Measurements from ENCODE around the gene INCA1. TPM values are rescaled to one million over a fixed set of nuclear protein-coding genes. Genes with fewer than 3 reads are reported as not detected.

The INCA1 gene
- polyA plus RNA-seq, 3 donors, result 0.38 to 0.52 (median 0.44) TPM

- H3K4me1 ChIP-seq (ENCODE audit: control insufficient read depth in 1 of 2, insufficient read depth in 2 of 2, low read length in 2 of 2), result peaks cover 44 to 54% of the 10 kb centered on the region in 2 donors
- peaks cover 58 to 85% of the 10 kb centered on the region in 2 donors for H3K36me3 ChIP-seq (replicated peaks in 1 of 2; ENCODE audit: control insufficient read depth in 1 of 2, insufficient read depth in 2 of 2, low read length in 2 of 2)
These were observed 23.1 kb downstream of the INCA1 start for GRCh38 chr17:4974115-4974670.

GRCh38 chr17:4973256-4974114, 23.8 kb downstream of the INCA1 start:
- peak overlapping the region; percentile 62 for H3K4me2 ChIP-seq (replicated peaks; ENCODE audit: extremely low read depth, low read length, poor library complexity, severe bottlenecking)
- peak overlapping the region; percentile 46 to 60 for H3K27ac ChIP-seq (ENCODE audit: low read depth in 1 of 2, low read length in 2 of 2)
- Mint-ChIP-seq H3K36me3 (peaks cover 84 to 97% of the 10 kb centered on the region in 2 donors), H3K4me1 (peaks cover 54% of the 10 kb centered on the region), H3K27me3 (ENCODE audit: low read depth in 3 of 3) (peaks cover 0 to 2% (median 2%) of the 10 kb centered on the region in 3 donors), H3K4me3 (peak overlapping the region; percentile 67 to 85), H3K9me3 (no peaks in the 10 kb centered on the region), H3K27ac (peak overlapping the region; percentile 70 to 90 (median 82))
- TF ChIP-seq, protein P1, sequence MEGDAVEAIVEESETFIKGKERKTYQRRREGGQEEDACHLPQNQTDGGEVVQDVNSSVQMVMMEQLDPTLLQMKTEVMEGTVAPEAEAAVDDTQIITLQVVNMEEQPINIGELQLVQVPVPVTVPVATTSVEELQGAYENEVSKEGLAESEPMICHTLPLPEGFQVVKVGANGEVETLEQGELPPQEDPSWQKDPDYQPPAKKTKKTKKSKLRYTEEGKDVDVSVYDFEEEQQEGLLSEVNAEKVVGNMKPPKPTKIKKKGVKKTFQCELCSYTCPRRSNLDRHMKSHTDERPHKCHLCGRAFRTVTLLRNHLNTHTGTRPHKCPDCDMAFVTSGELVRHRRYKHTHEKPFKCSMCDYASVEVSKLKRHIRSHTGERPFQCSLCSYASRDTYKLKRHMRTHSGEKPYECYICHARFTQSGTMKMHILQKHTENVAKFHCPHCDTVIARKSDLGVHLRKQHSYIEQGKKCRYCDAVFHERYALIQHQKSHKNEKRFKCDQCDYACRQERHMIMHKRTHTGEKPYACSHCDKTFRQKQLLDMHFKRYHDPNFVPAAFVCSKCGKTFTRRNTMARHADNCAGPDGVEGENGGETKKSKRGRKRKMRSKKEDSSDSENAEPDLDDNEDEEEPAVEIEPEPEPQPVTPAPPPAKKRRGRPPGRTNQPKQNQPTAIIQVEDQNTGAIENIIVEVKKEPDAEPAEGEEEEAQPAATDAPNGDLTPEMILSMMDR (IDR thresholded peaks at IDR 0.05), result no peak
- H2AFZ ChIP-seq (ENCODE audit: insufficient read depth, low read depth, low read length, poor library complexity, severe bottlenecking), result no peak overlapping the region
- DNase-seq, result peak in 2 of 3 donors; percentile 29 to 30
- peaks cover 63 to 90% of the 10 kb centered on the region in 2 donors for H3K36me3 ChIP-seq (replicated peaks in 1 of 2; ENCODE audit: control insufficient read depth in 1 of 2, insufficient read depth in 2 of 2, low read length in 2 of 2)
- peaks cover 6% of the 10 kb centered on the region for H4K20me1 ChIP-seq (ENCODE audit: insufficient read depth, low read length)
- H3K4me3 ChIP-seq (replicated peaks in 1 of 3; ENCODE audit: low read depth in 2 of 3, low read length in 3 of 3), result peak overlapping the region in 2 of 3 experiments; percentile 3 to 60
- H3K4me1 ChIP-seq (ENCODE audit: control insufficient read depth in 1 of 2, insufficient read depth in 2 of 2, low read length in 2 of 2), result peaks cover 44 to 54% of the 10 kb centered on the region in 2 donors
- peak overlapping the region; percentile 17 for H3K9ac ChIP-seq (ENCODE audit: insufficient read depth, low read length, poor library complexity, severe bottlenecking)
- intact Hi-C loops (cut with micrococcal nuclease), result no loop called here
- no peaks in the 10 kb centered on the region for H3K27me3 ChIP-seq (ENCODE audit: control insufficient read depth in 2 of 2, insufficient read depth in 2 of 2, low read length in 2 of 2)
- no peaks in the 10 kb centered on the region for H3K9me3 ChIP-seq (replicated peaks in 1 of 2; ENCODE audit: control insufficient read depth in 1 of 2, insufficient read depth in 1 of 2, low read length in 2 of 2)
- peaks cover 29% of the 10 kb centered on the region for H3K79me2 ChIP-seq (ENCODE audit: insufficient read depth, low read length)
- WGBS (ENCODE audit: insufficient coverage), result 91% methylated on average over 9 of the region's 10 CpGs

More at GRCh38 chr17:4974115-4974670, 23.1 kb downstream of the INCA1 start:
- intact Hi-C loops (cut with micrococcal nuclease), result no loop called here
- H3K9me3 ChIP-seq (replicated peaks in 1 of 2; ENCODE audit: control insufficient read depth in 1 of 2, insufficient read depth in 1 of 2, low read length in 2 of 2), result no peaks in the 10 kb centered on the region
- H3K36me3 Mint-ChIP-seq, result peaks cover 79 to 97% of the 10 kb centered on the region in 2 donors
- H3K79me2 ChIP-seq (ENCODE audit: insufficient read depth, low read length), result peaks cover 22% of the 10 kb centered on the region
- H3K27me3 ChIP-seq (ENCODE audit: control insufficient read depth in 2 of 2, insufficient read depth in 2 of 2, low read length in 2 of 2), result no peaks in the 10 kb centered on the region
- no peak overlapping the region for H3K9ac ChIP-seq (ENCODE audit: insufficient read depth, low read length, poor library complexity, severe bottlenecking)
- 100% methylated on average over 3 of the region's 9 CpGs for WGBS (ENCODE audit: insufficient coverage)
- peaks cover 6% of the 10 kb centered on the region for H4K20me1 ChIP-seq (ENCODE audit: insufficient read depth, low read length)
- H3K4me1 Mint-ChIP-seq, result peaks cover 62% of the 10 kb centered on the region
- H2AFZ ChIP-seq (ENCODE audit: insufficient read depth, low read depth, low read length, poor library complexity, severe bottlenecking), result no peak overlapping the region
- peak overlapping the region; percentile 62 for H3K4me2 ChIP-seq (replicated peaks; ENCODE audit: extremely low read depth, low read length, poor library complexity, severe bottlenecking)
- H3K27ac ChIP-seq (ENCODE audit: low read depth in 1 of 2, low read length in 2 of 2), result peak overlapping the region; percentile 46 to 60
- H3K27me3 Mint-ChIP-seq (ENCODE audit: low read depth in 3 of 3), result peaks cover 0 to 2% (median 2%) of the 10 kb centered on the region in 3 donors
- H3K4me3 Mint-ChIP-seq, result no peak overlapping the region
- H3K27ac Mint-ChIP-seq, result peak overlapping the region; percentile 68 to 90 (median 82)
- DNase-seq, result no peak
- TF ChIP-seq, protein P1 (IDR thresholded peaks at IDR 0.05), result no peak
- no peaks in the 10 kb centered on the region for H3K9me3 Mint-ChIP-seq
- peak overlapping the region in 1 of 3 experiments; percentile 60 for H3K4me3 ChIP-seq (replicated peaks in 1 of 3; ENCODE audit: low read depth in 2 of 3, low read length in 3 of 3)

All from CD14-positive monocyte (primary cell).